Right lobe of liver (tissue), 4 donors: ENCODE data around the gene SCG3.

Experiments used
- POLR2A ChIP-seq: fragments of 450-650 bp; IDR thresholded peaks from one replicate; pipeline ENCODE4 v1.6.1; 2017; ENCODE audit warnings: antibody characterized with exemption, mild to moderate bottlenecking
- TF ChIP-seq, protein P1 (sequence below), 4 donors: fragments of 200-600 bp in 3 of 4; fragments of 450-650 bp in 1 of 4; IDR thresholded peaks; one replicate each; pipeline versions ENCODE4 v1.5.1 to v1.8.0; 2016 to 2022; ENCODE audit warnings: antibody characterized with exemption in 4 of 4, mild to moderate bottlenecking in 2 of 4
- donor health status: DM: no; HTN: no; CAD: no.
- donor health status: DM: no; HTN: no; CAD: no.
- donor health status: DM: no; HTN: yes; CAD: no.

DNA sequence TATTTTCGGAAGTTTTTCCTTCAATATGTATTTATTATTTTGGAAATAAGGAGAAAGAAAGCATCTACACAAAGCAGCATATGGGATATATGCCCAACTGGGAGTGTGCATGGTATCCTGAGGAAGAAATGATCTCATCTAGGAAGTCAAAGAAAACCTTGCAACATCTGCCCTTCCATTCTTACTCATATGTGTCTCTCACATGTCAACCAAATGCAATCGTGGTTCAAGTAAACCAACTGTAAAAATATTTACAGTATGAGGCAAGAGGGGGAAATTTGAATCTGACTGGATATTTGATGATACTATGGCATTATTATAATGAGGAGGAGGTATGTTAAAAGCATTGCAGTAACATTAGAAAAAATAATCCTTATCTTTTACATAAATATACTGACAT lies 3.2 kb upstream of the SCG3 start:
- TF ChIP-seq, protein P1, sequence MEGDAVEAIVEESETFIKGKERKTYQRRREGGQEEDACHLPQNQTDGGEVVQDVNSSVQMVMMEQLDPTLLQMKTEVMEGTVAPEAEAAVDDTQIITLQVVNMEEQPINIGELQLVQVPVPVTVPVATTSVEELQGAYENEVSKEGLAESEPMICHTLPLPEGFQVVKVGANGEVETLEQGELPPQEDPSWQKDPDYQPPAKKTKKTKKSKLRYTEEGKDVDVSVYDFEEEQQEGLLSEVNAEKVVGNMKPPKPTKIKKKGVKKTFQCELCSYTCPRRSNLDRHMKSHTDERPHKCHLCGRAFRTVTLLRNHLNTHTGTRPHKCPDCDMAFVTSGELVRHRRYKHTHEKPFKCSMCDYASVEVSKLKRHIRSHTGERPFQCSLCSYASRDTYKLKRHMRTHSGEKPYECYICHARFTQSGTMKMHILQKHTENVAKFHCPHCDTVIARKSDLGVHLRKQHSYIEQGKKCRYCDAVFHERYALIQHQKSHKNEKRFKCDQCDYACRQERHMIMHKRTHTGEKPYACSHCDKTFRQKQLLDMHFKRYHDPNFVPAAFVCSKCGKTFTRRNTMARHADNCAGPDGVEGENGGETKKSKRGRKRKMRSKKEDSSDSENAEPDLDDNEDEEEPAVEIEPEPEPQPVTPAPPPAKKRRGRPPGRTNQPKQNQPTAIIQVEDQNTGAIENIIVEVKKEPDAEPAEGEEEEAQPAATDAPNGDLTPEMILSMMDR (IDR thresholded peaks at IDR 0.05): no peak
- no peak for TF ChIP-seq POLR2A
